K562 (cell line): ENCODE data around the gene TSEN34. TPM values are rescaled to one million over a fixed set of nuclear protein-coding genes. Genes with fewer than 3 reads are reported as not detected.

Experiments
- ATAC-seq: fragments of 200-7000 bp; cut with Tn5 transposase; 3 replicates; pipeline ENCODE4 v1.9.1; 2020; ENCODE audit warnings: moderate library complexity
- BruUV-seq: library from RNA; stranded (reverse); fragments of 400-500 nt; replicated peaks from 2 replicates; lab custom pipeline; 2021; lab: Mats Ljungman, UMichigan
- CTCF ChIA-PET: fragments of 300-600 bp; formaldehyde crosslinking; extraction: SDS; loops from one replicate; lab custom pipeline; 2021; ENCODE audit warnings: low intra/inter-chr PET ratio; lab: Yijun Ruan, JAX
- POLR2A ChIA-PET: fragments of 300-600, 350-650 bp; sonication (Branson Sonifier 250); formaldehyde crosslinking; extraction: SDS; loops from one replicate; lab custom pipeline; 2021; ENCODE audit warnings: antibody characterized with exemption, inconsistent platforms; lab: Yijun Ruan, JAX
- DNase-seq, 4 experiments: peaks; one replicate each; pipeline versions ENCODE4 v3.0.0 to v3.0.0-alpha.2; 2011 to 2018; ENCODE audit warnings: low spot score in 3 of 4, mixed read lengths in 3 of 4; ENCODE audit errors: extremely low read depth in 1 of 4
- FAIRE-seq: peaks from 2 replicates; lab custom pipeline; 2011; peaks lifted over from hg19 to GRCh38; lab: Jason Lieb, UNC
- H2AFZ ChIP-seq: 2 replicates; pipeline ENCODE4 v1.6.0; 2011; ENCODE audit warnings: low read depth, low read length, control low read depth, inconsistent platforms
- H3K27ac ChIP-seq: fragments of 200-600 bp; 3 replicates; pipeline ENCODE4 v1.8.0; 2011; ENCODE audit warnings: low read depth, mild to moderate bottlenecking, control low read depth, inconsistent platforms, low read length, moderate library complexity, mixed read lengths; ENCODE audit errors: extremely low read depth
- H3K27me3 ChIP-seq, 2 experiments: fragments of 300-600 bp in 1 of 2; 2 replicates in 1 of 2; 3 replicates in 1 of 2; pipeline versions ENCODE4 v1.6.0 to v1.8.0; 2011; ENCODE audit warnings: inconsistent platforms in 2 of 2, low read length in 2 of 2, mild to moderate bottlenecking in 1 of 2, mixed read lengths in 1 of 2, moderate library complexity in 1 of 2; ENCODE audit not compliant: control insufficient read depth in 2 of 2, insufficient read depth in 2 of 2
- H3K36me3 ChIP-seq: fragments of 300-600 bp; 3 replicates; pipeline ENCODE4 v1.8.0; 2011; ENCODE audit warnings: mild to moderate bottlenecking, low read length, inconsistent platforms; ENCODE audit not compliant: control insufficient read depth, insufficient read depth
- H3K4me1 ChIP-seq, 2 experiments: fragments of 200-600 bp in 1 of 2; replicated peaks in 1 of 2; 2 replicates in 1 of 2; 3 replicates in 1 of 2; pipeline versions ENCODE4 v1.5.1 to v1.8.0; 2011; ENCODE audit warnings: inconsistent platforms in 2 of 2, low read length in 2 of 2, mild to moderate bottlenecking in 1 of 2, mixed read lengths in 1 of 2, moderate library complexity in 1 of 2; ENCODE audit not compliant: control insufficient read depth in 2 of 2, insufficient read depth in 2 of 2
- H3K4me2 ChIP-seq: 2 replicates; pipeline ENCODE4 v1.6.1; 2011; ENCODE audit warnings: low read length, control low read depth, inconsistent platforms, mixed read lengths; ENCODE audit not compliant: insufficient read depth
- H3K4me3 ChIP-seq: fragments of 200-600 bp; sonication (generic), shearing (Covaris generic); 2 replicates; pipeline ENCODE4 v1.5.1; 2016; ENCODE audit warnings: control low read depth, inconsistent platforms
- H3K79me2 ChIP-seq: fragments of 200-600 bp; 3 replicates; pipeline ENCODE4 v1.8.0; 2011; ENCODE audit warnings: low read length, inconsistent platforms; ENCODE audit not compliant: control insufficient read depth, insufficient read depth
- H3K9ac ChIP-seq, 2 experiments: 2 replicates each; pipeline versions ENCODE4 v1.6.0 to v1.6.1; 2011; ENCODE audit warnings: low read depth in 2 of 2, low read length in 2 of 2, control low read depth in 1 of 2, inconsistent platforms in 1 of 2, mild to moderate bottlenecking in 1 of 2, mixed read lengths in 1 of 2; ENCODE audit not compliant: insufficient read depth in 1 of 2
- H3K9me1 ChIP-seq: one replicate; pipeline ENCODE4 v1.6.0; 2011; ENCODE audit warnings: inconsistent platforms, mild to moderate bottlenecking, low read length, moderate library complexity; ENCODE audit not compliant: control insufficient read depth, insufficient read depth
- H3K9me3 ChIP-seq: replicated peaks from 2 replicates; pipeline ENCODE4 v1.5.1; 2011; ENCODE audit warnings: low read depth, low read length, inconsistent platforms; ENCODE audit not compliant: control insufficient read depth, insufficient read depth
- H4K20me1 ChIP-seq: replicated peaks from 2 replicates; pipeline ENCODE4 v1.6.1; 2011; ENCODE audit warnings: low read length, inconsistent platforms, mixed read lengths; ENCODE audit not compliant: control insufficient read depth, insufficient read depth
- OTX1 ChIP-seq: fragments of 450-650 bp; formaldehyde crosslinking; IDR thresholded peaks from 2 replicates; pipeline ENCODE4 v1.4.0; 2022; ENCODE audit warnings: mild to moderate bottlenecking
- PTTG1 ChIP-seq: fragments of 450-650 bp; IDR thresholded peaks from 2 replicates; pipeline ENCODE4 v1.6.1; 2016; ENCODE audit warnings: low read depth, mild to moderate bottlenecking, missing genetic modification characterization, missing compliant biosample characterization
- WGBS: fragments of 100-300 bp; shearing (Covaris generic); methylation state at CpG from one replicate; pipeline ENCODE4 v1.1.6; 2016; ENCODE audit warnings: low coverage, mixed read lengths; ENCODE audit not compliant: insufficient coverage; ENCODE audit errors: missing lambda C conversion rate; 5-methylcytosine and 5-hydroxymethylcytosine counted together
- in situ Hi-C: fragments of 300-500 bp; cut with MboI; formaldehyde crosslinking; loops from 4 replicates; pipeline ENCODE4 v1.15.0; 2018; ENCODE audit warnings: inconsistent platforms, mixed read lengths
- intact Hi-C: fragments of 100-400 bp; cut with micrococcal nuclease; formaldehyde crosslinking; loops from 2 replicates; pipeline ENCODE4 v1.14.2; 2022
- polyA plus RNA-seq, 8 experiments: library from polyadenylated mRNA; depleted of rRNA in 4 of 8; stranded (reverse) in 5 of 8; unstranded in 3 of 8; fragments of >200 nt; fragmentation: Nextera tagmentation in 2 of 8; fragmentation: Illumina TruSeq in 1 of 8; extraction: Ambion mirVana in 2 of 8; extraction: Trizol in 1 of 8; gene quantifications; 2 replicates each; pipeline versions ENCODE4 v1.2.1 to v1.2.3, GENCODE V29; 2011 to 2014; ENCODE audit warnings: inconsistent platforms in 1 of 8, missing spikeins in 1 of 8
- total RNA-seq, 7 experiments: library from RNA; depleted of rRNA in 6 of 7; stranded (reverse); fragments of >200 nt in 6 of 7; fragmentation: Illumina TruSeq in 2 of 7; extraction: Trizol in 2 of 7; gene quantifications; 2 replicates each; pipeline versions ENCODE4 v1.2.1 to v1.2.3, GENCODE V29; 2011 to 2021; ENCODE audit warnings: low replicate concordance in 1 of 7
- TF ChIP-seq, protein P1 (sequence below): fragments of 450-650 bp; IDR thresholded peaks from 2 replicates; pipeline ENCODE4 v1.6.1; 2014; ENCODE audit warnings: low read depth, mild to moderate bottlenecking, moderate library complexity, borderline replicate concordance
- TF ChIP-seq, protein P2 (sequence below), 2 experiments: fragments of 450-650 bp in 1 of 2; sonication (generic) in 1 of 2; formaldehyde crosslinking in 1 of 2; IDR thresholded peaks; 2 replicates each; pipeline versions ENCODE4 v1.7.1 to v1.9.0; 2016 to 2022; ENCODE audit warnings: inconsistent platforms in 1 of 2, mild to moderate bottlenecking in 1 of 2, missing genetic modification reagents in 1 of 2

TSEN34 gene
- total and polyA plus RNA-seq, 9 of the 15 experiments (the other 6 are each of a cell fraction or from before 2014, with no cell fraction given) = 3.1 to 57.6 (median 29.5) TPM

DNA sequence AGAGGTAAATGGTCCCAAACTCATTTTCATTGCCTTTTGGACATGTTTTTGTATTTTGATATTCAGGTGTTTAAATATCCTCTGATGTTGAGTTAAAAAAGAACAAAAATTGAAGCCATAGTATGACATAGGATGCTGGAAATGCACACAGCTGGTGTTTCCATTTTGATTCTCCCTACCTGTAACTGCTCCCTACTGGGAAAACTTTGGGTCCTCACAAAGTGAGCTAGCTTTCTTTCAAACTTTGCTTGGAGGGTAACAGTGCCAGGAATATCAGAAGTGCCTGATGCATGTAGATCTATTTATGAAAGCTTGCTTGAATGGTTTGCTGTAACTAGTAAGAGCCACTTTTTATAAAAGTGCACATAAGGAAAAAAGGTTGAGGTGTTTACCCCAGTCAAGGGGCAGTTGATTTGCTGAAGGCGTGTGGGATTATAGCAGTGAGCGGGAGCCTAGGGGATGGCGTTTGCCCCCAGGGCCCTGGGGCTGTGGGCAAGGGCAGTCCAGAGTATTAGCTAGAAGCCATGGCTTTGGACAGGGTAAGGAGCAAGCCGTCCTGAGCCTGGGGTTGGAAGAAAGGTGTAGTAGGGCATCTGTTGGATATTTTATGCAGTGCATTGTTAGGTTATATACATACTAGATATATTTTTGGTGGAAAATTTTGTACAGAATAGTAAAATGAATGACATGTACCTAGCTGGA is 13.8 kb downstream of the TSEN34 start:
- H3K27me3 ChIP-seq = no peaks in the 10 kb centered on the region
- in situ Hi-C loops = no loop called here
- intact Hi-C loops = no loop called here
- no peak for ATAC-seq
- H4K20me1 ChIP-seq = peaks cover 89% of the 10 kb centered on the region
- H3K4me2 ChIP-seq = peak overlapping the region; percentile 89
- H3K9me1 ChIP-seq = peaks cover 23% of the 10 kb centered on the region
- FAIRE-seq = no peak
- ChIA-PET POLR2A (interaction anchor here (0.7 to 1.4 kb wide), 5 partner anchors 14 to 1932 kb away, joined by 3 to 7 read pairs (median 4); partner anchors contain the start of genes MBOAT7, TMC4 and TSEN34), CTCF (interaction anchor here (0.6 kb wide), 1 partner anchor 13 kb away, joined by 4 read pairs; no protein-coding TSS in a partner anchor)
- peaks cover 93% of the 10 kb centered on the region for H3K79me2 ChIP-seq
- TF ChIP-seq, protein P1, sequence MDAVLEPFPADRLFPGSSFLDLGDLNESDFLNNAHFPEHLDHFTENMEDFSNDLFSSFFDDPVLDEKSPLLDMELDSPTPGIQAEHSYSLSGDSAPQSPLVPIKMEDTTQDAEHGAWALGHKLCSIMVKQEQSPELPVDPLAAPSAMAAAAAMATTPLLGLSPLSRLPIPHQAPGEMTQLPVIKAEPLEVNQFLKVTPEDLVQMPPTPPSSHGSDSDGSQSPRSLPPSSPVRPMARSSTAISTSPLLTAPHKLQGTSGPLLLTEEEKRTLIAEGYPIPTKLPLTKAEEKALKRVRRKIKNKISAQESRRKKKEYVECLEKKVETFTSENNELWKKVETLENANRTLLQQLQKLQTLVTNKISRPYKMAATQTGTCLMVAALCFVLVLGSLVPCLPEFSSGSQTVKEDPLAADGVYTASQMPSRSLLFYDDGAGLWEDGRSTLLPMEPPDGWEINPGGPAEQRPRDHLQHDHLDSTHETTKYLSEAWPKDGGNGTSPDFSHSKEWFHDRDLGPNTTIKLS = no peak
- no peak for TF ChIP-seq PTTG1 (tag)
- TF ChIP-seq, protein P2, sequence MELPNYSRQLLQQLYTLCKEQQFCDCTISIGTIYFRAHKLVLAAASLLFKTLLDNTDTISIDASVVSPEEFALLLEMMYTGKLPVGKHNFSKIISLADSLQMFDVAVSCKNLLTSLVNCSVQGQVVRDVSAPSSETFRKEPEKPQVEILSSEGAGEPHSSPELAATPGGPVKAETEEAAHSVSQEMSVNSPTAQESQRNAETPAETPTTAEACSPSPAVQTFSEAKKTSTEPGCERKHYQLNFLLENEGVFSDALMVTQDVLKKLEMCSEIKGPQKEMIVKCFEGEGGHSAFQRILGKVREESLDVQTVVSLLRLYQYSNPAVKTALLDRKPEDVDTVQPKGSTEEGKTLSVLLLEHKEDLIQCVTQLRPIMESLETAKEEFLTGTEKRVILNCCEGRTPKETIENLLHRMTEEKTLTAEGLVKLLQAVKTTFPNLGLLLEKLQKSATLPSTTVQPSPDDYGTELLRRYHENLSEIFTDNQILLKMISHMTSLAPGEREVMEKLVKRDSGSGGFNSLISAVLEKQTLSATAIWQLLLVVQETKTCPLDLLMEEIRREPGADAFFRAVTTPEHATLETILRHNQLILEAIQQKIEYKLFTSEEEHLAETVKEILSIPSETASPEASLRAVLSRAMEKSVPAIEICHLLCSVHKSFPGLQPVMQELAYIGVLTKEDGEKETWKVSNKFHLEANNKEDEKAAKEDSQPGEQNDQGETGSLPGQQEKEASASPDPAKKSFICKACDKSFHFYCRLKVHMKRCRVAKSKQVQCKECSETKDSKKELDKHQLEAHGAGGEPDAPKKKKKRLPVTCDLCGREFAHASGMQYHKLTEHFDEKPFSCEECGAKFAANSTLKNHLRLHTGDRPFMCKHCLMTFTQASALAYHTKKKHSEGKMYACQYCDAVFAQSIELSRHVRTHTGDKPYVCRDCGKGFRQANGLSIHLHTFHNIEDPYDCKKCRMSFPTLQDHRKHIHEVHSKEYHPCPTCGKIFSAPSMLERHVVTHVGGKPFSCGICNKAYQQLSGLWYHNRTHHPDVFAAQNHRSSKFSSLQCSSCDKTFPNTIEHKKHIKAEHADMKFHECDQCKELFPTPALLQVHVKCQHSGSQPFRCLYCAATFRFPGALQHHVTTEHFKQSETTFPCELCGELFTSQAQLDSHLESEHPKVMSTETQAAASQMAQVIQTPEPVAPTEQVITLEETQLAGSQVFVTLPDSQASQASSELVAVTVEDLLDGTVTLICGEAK (IDR thresholded peaks at IDR 0.05) = no peak
- TF ChIP-seq, protein P2 (CRISPR knock-in tag; IDR thresholded peaks at IDR 0.05) = no peak
- no peak for TF ChIP-seq OTX1 (CRISPR knock-in tag)
- TF ChIP-seq, all 486 proteins: peak for 0
- peak overlapping the region; percentile 67 for H3K27ac ChIP-seq
- no peak overlapping the region for H2AFZ ChIP-seq
- peaks cover 83% of the 10 kb centered on the region for H3K36me3 ChIP-seq
- BruUV-seq = no TSS peak
- no peak for DNase-seq
- H3K9ac ChIP-seq = peak overlapping the region; percentile 89 to 98
- H3K4me1 ChIP-seq = peaks cover 53 to 69% of the 10 kb centered on the region in 2 experiments
- 43% methylated on average over 4 of the region's 4 CpGs for WGBS
- H3K9me3 ChIP-seq = no peaks in the 10 kb centered on the region
- peak overlapping the region; percentile 68; the same call in 1 of the 2 replicates for H3K4me3 ChIP-seq
